Measurements from ENCODE around the gene MIER2. TPM values are rescaled to one million over a fixed set of nuclear protein-coding genes. Genes with fewer than 3 reads are reported as not detected.
A peak's percentile ranks its signal among the peaks of the same experiment; 100 is the strongest.

Gene MIER2
- polyA plus RNA-seq, 3 donors, result 24.5 to 37.3 (median 32.4) TPM

GRCh38 chr19:310781-311496 is 33.7 kb downstream of the MIER2 start:
- DNase-seq, result no peak

- DNase-seq, result no peak
These were observed 34.4 kb downstream of the MIER2 start for GRCh38 chr19:310141-310651.

- DNase-seq, result no peak
These were observed 35.4 kb downstream of the MIER2 start for GRCh38 chr19:309206-309565.

- DNase-seq, result no peak
These were observed 36.0 kb downstream of the MIER2 start for GRCh38 chr19:308471-309205.

- DNase-seq, result no peak
These were observed 36.7 kb downstream of the MIER2 start for GRCh38 chr19:307793-308420.

- no peak for DNase-seq
These were observed 37.5 kb downstream of the MIER2 start for GRCh38 chr19:307111-307531.

GRCh38 chr19:306151-306900 is 38.3 kb downstream of the MIER2 start:
- DNase-seq, result no peak

- no peak for DNase-seq
These were observed 39.1 kb downstream of the MIER2 start for GRCh38 chr19:305240-306150.

- DNase-seq, result no peak
These were observed 47.9 kb downstream of the MIER2 start for GRCh38 chr19:296476-297225.

GRCh38 chr19:295687-296370 is 48.8 kb downstream of the MIER2 start:
- DNase-seq, result no peak

GRCh38 chr19:294946-295686 is 49.5 kb downstream of the MIER2 start:
- DNase-seq, result no peak

- peak; percentile 14 for DNase-seq
These were observed 50.2 kb downstream of the MIER2 start for GRCh38 chr19:294341-294945.

- no peak for DNase-seq
These were observed 51.0 kb downstream of the MIER2 start for GRCh38 chr19:293436-294110.

- no peak for DNase-seq
These were observed 51.6 kb downstream of the MIER2 start for GRCh38 chr19:292951-293350.

GRCh38 chr19:292281-292884 is 52.2 kb downstream of the MIER2 start:
- no peak for DNase-seq

- DNase-seq, result no peak
These were observed 52.9 kb downstream of the MIER2 start for GRCh38 chr19:291561-292280.
